Endothelial cell of umbilical vein (primary cell): ENCODE data around the gene LRP2. TPM values are rescaled to one million over a fixed set of nuclear protein-coding genes. Genes with fewer than 3 reads are reported as not detected.

Experiments
- BruUV-seq: library from RNA; stranded (reverse); fragments of 400-500 nt; replicated peaks from 2 replicates; lab custom pipeline; 2021; lab: Mats Ljungman, UMichigan
- CTCF ChIA-PET: fragments of 300-600, 350-600 bp; sonication (Branson Sonifier 250); formaldehyde crosslinking; loops from one replicate; lab custom pipeline; 2021; ENCODE audit warnings: antibody characterized with exemption, inconsistent platforms; lab: Charles Lee
- POLR2A ChIA-PET: fragments of 300-600, 350-600 bp; sonication (Branson Sonifier 250); formaldehyde crosslinking; loops from one replicate; lab custom pipeline; 2021; ENCODE audit warnings: antibody characterized with exemption, inconsistent platforms; lab: Charles Lee
- DNase-seq: peaks from one replicate; pipeline ENCODE4 v3.0.0-alpha.2; 2011; ENCODE audit warnings: low read depth, low spot score
- FAIRE-seq: peaks from 2 replicates; lab custom pipeline; 2011; peaks lifted over from hg19 to GRCh38; lab: Jason Lieb, UNC
- H2AFZ ChIP-seq: 2 replicates; pipeline ENCODE4 v1.6.0; 2012; ENCODE audit warnings: low read depth, low read length, control low read depth, inconsistent platforms
- H3K27ac ChIP-seq: 2 replicates; pipeline ENCODE4 v1.5.1; 2011; ENCODE audit warnings: low read depth, mild to moderate bottlenecking, control low read depth, low read length, moderate library complexity; ENCODE audit not compliant: insufficient read depth
- H3K27me3 ChIP-seq, 2 experiments: 2 replicates each; pipeline versions ENCODE4 v1.6.0 to v1.6.1; 2011; ENCODE audit warnings: low read length in 2 of 2, mixed read lengths in 1 of 2; ENCODE audit not compliant: control insufficient read depth in 2 of 2, insufficient read depth in 2 of 2
- H3K36me3 ChIP-seq, 2 experiments: 2 replicates in 1 of 2; 3 replicates in 1 of 2; pipeline ENCODE4 v1.5.1; 2011; ENCODE audit warnings: low read length in 2 of 2, mild to moderate bottlenecking in 1 of 2, moderate library complexity in 1 of 2; ENCODE audit not compliant: control insufficient read depth in 2 of 2, insufficient read depth in 2 of 2; ENCODE audit errors: extremely low read depth in 1 of 2
- H3K4me1 ChIP-seq: 3 replicates; pipeline ENCODE4 v1.5.1; 2011; ENCODE audit warnings: mild to moderate bottlenecking, low read length; ENCODE audit not compliant: control insufficient read depth, insufficient read depth; ENCODE audit errors: extremely low read depth
- H3K4me2 ChIP-seq: 2 replicates; pipeline ENCODE4 v1.6.1; 2011; ENCODE audit warnings: low read length, control low read depth, mixed read lengths; ENCODE audit not compliant: insufficient read depth
- H3K4me3 ChIP-seq, 3 experiments: fragments of 200-600 bp in 1 of 3; sonication (generic), shearing (Covaris generic) in 1 of 3; replicated peaks in 1 of 3; 2 replicates each; pipeline ENCODE4 v1.5.1; 2011 to 2016; ENCODE audit warnings: control low read depth in 3 of 3, low read length in 3 of 3, mild to moderate bottlenecking in 2 of 3, inconsistent platforms in 1 of 3, low read depth in 1 of 3, moderate library complexity in 1 of 3; ENCODE audit not compliant: insufficient read depth in 1 of 3
- H3K79me2 ChIP-seq: 2 replicates; pipeline ENCODE4 v1.6.0; 2012; ENCODE audit warnings: low read length, inconsistent platforms; ENCODE audit not compliant: control insufficient read depth, insufficient read depth
- H3K9ac ChIP-seq: replicated peaks from 2 replicates; pipeline ENCODE3; 2011; ENCODE audit warnings: low read length, control low read depth; ENCODE audit not compliant: insufficient read depth; ENCODE audit errors: extremely low read depth
- H3K9me1 ChIP-seq: replicated peaks from 3 replicates; pipeline ENCODE4 v1.6.0; 2011; ENCODE audit warnings: mild to moderate bottlenecking, low read length; ENCODE audit not compliant: control insufficient read depth, insufficient read depth; ENCODE audit errors: extremely low read depth
- H3K9me3 ChIP-seq: replicated peaks from 2 replicates; pipeline ENCODE4 v1.5.1; 2012; ENCODE audit warnings: low read length, inconsistent platforms; ENCODE audit not compliant: control insufficient read depth, insufficient read depth
- H4K20me1 ChIP-seq: replicated peaks from 2 replicates; pipeline ENCODE3; 2011; ENCODE audit warnings: mild to moderate bottlenecking, low read length; ENCODE audit not compliant: control insufficient read depth, insufficient read depth; ENCODE audit errors: extremely low read depth
- EZH2 ChIP-seq: IDR thresholded peaks from 2 replicates; pipeline ENCODE4 v1.6.1; 2012; ENCODE audit warnings: borderline replicate concordance, low read depth, mild to moderate bottlenecking, moderate library complexity, low read length, inconsistent platforms; ENCODE audit not compliant: severe bottlenecking
- FOS ChIP-seq: IDR thresholded peaks from 2 replicates; pipeline ENCODE4 v1.6.1; 2011; ENCODE audit warnings: mild to moderate bottlenecking, low read length, moderate library complexity, borderline replicate concordance; ENCODE audit not compliant: insufficient read depth
- GATA2 ChIP-seq: IDR thresholded peaks from 2 replicates; pipeline ENCODE4 v1.7.0; 2011; ENCODE audit warnings: low read depth, mild to moderate bottlenecking, moderate library complexity, mixed read lengths, low read length; ENCODE audit not compliant: insufficient read length, insufficient read depth
- JUN ChIP-seq: IDR thresholded peaks from 2 replicates; pipeline ENCODE4 v1.6.1; 2011; ENCODE audit warnings: borderline replicate concordance, low read depth; ENCODE audit not compliant: insufficient read length, insufficient read depth
- MYC ChIP-seq: IDR thresholded peaks from one replicate; pipeline ENCODE4 v1.6.1; 2011; ENCODE audit warnings: mild to moderate bottlenecking, low read depth, low read length
- POLR2A ChIP-seq: IDR thresholded peaks from 2 replicates; pipeline ENCODE4 v1.6.1; 2012; ENCODE audit warnings: low read depth, mild to moderate bottlenecking, control low read depth, low read length
- POLR2AphosphoS5 ChIP-seq: IDR thresholded peaks from 2 replicates; pipeline ENCODE4 v1.6.1; 2012; ENCODE audit warnings: low read depth, mild to moderate bottlenecking, control low read depth, low read length, moderate library complexity; ENCODE audit not compliant: insufficient read depth
- dilution Hi-C: fragments of 300-500 bp; cut with MboI; formaldehyde crosslinking; loops from one replicate; pipeline ENCODE4 v1.15.0; 2019; ENCODE audit warnings: low sequenced_read_pairs; ENCODE audit not compliant: extremely low pct_ligation_motif_present
- intact Hi-C: fragments of 100-400 bp; cut with micrococcal nuclease; formaldehyde crosslinking; loops from one replicate; pipeline ENCODE4 v1.10.0; 2022
- polyA plus RNA-seq, 4 experiments: library from polyadenylated mRNA; depleted of rRNA in 3 of 4; stranded (reverse) in 3 of 4; unstranded in 1 of 4; fragments of >200 nt; gene quantifications; 2 replicates each; pipeline versions ENCODE4 v1.2.1 to v1.2.3, GENCODE V29; 2011 to 2012; ENCODE audit warnings: missing spikeins in 1 of 4
- total RNA-seq: library from RNA; stranded (reverse); gene quantifications from 2 replicates; pipeline ENCODE4 v1.2.3, GENCODE V29; 2021
- TF ChIP-seq, protein P1 (sequence below), 2 donors: IDR thresholded peaks; 1 replicate in 1 of 2; 2 replicates in 1 of 2; pipeline ENCODE4 v1.5.1; 2011; ENCODE audit warnings: low read length in 2 of 2, mild to moderate bottlenecking in 2 of 2, moderate library complexity in 2 of 2, control low read depth in 1 of 2, inconsistent platforms in 1 of 2, low read depth in 1 of 2; ENCODE audit not compliant: insufficient read depth in 1 of 2; ENCODE audit errors: extremely low read depth in 1 of 2
- TF ChIP-seq, protein P2 (sequence below): IDR thresholded peaks from 2 replicates; pipeline ENCODE4 v1.6.1; 2011; ENCODE audit not compliant: insufficient read depth, insufficient read length

Gene LRP2
- total and polyA plus RNA-seq, 2 donors (not counting 3 experiments of a cell fraction or from before 2014, with no cell fraction given) = not detected

DNA sequence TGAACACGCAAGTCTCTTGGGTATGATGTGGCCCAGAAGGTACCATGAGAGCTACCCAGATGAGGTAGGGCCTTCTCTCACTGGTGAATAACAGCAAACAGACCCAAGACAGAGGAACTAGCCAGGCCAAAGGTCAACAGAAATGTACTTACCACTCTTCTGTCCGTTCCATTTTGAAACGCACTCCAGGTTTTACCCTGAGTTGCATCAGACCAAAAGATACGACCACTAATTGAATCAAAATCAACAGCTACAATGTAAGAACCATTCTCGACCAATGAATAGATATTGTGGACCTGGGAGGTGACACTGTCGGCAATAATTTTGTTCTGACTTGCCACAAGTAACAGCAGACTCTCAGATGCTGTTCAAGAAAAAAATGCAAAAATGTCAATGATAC, 124.4 kb downstream of the LRP2 start:
- no peak overlapping the region for H2AFZ ChIP-seq
- DNase-seq (no peak), FAIRE-seq (no peak)
- H3K9ac ChIP-seq = no peak overlapping the region
- intact Hi-C loops = no loop called here
- H3K79me2 ChIP-seq = no peaks in the 10 kb centered on the region
- H3K4me3 ChIP-seq = no peak overlapping the region
- H3K9me1 ChIP-seq = no peaks in the 10 kb centered on the region
- H3K4me2 ChIP-seq = no peak overlapping the region
- no peaks in the 10 kb centered on the region for H3K36me3 ChIP-seq
- no peaks in the 10 kb centered on the region for H3K9me3 ChIP-seq
- dilution Hi-C loops = no loop called here
- no peak overlapping the region for H3K27ac ChIP-seq
- CTCF ChIA-PET = interaction anchor here (0.9 to 1.7 kb wide), 3 partner anchors 8 to 16 kb away, joined by 3 to 8 read pairs (median 3); no protein-coding TSS in a partner anchor
- TF ChIP-seq JUN = no peak
- H3K27me3 ChIP-seq = peaks cover 2 to 6% of the 10 kb centered on the region in 2 experiments
- POLR2A ChIA-PET = no interaction called here
- H4K20me1 ChIP-seq = no peaks in the 10 kb centered on the region
- BruUV-seq = no TSS peak
- no peaks in the 10 kb centered on the region for H3K4me1 ChIP-seq

DNA sequence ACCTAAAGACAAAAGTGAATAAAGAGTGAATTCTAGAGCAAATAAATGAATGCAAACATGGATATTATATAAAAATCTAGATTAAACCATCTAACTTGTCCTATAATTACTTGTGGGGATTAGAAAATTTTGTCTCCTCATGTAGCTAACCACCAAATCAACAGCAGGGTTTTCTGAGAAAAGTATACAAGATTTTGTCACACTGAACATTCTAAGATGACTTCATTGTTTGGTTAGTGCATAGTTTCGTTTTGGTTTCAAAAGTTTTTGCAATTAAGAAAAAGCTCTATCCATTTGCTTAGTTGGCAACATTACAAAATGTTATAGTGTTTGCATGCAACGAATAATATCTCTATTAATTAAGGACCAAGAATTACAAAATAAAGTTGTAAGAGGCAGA, 125.0 kb downstream of the LRP2 start:
- no peak overlapping the region for H3K27ac ChIP-seq
- intact Hi-C loops (no loop called here), dilution Hi-C loops (no loop called here)
- peaks cover 2 to 6% of the 10 kb centered on the region in 2 experiments for H3K27me3 ChIP-seq
- H3K9me3 ChIP-seq = no peaks in the 10 kb centered on the region
- POLR2A ChIA-PET = no interaction called here
- H2AFZ ChIP-seq = no peak overlapping the region
- no peak overlapping the region for H3K4me2 ChIP-seq
- no peak for TF ChIP-seq POLR2AphosphoS5
- TF ChIP-seq, protein P1, sequence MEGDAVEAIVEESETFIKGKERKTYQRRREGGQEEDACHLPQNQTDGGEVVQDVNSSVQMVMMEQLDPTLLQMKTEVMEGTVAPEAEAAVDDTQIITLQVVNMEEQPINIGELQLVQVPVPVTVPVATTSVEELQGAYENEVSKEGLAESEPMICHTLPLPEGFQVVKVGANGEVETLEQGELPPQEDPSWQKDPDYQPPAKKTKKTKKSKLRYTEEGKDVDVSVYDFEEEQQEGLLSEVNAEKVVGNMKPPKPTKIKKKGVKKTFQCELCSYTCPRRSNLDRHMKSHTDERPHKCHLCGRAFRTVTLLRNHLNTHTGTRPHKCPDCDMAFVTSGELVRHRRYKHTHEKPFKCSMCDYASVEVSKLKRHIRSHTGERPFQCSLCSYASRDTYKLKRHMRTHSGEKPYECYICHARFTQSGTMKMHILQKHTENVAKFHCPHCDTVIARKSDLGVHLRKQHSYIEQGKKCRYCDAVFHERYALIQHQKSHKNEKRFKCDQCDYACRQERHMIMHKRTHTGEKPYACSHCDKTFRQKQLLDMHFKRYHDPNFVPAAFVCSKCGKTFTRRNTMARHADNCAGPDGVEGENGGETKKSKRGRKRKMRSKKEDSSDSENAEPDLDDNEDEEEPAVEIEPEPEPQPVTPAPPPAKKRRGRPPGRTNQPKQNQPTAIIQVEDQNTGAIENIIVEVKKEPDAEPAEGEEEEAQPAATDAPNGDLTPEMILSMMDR (IDR thresholded peaks at IDR 0.05; ENCODE audit: extremely low read depth in 1 of 2, insufficient read depth in 1 of 2, low read depth in 1 of 2, low read length in 2 of 2) = no peak
- TF ChIP-seq FOS = no peak
- TF ChIP-seq, protein P2, sequence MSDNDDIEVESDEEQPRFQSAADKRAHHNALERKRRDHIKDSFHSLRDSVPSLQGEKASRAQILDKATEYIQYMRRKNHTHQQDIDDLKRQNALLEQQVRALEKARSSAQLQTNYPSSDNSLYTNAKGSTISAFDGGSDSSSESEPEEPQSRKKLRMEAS = no peak
- TF ChIP-seq JUN = no peak
- no peak for TF ChIP-seq MYC
- no peak for TF ChIP-seq EZH2
- TF ChIP-seq POLR2A = no peak
- no peak for TF ChIP-seq GATA2
- no peak for DNase-seq
- CTCF ChIA-PET = interaction anchor here (0.9 to 1.2 kb wide), 2 partner anchors 9 to 10 kb away, joined by 3 read pairs; no protein-coding TSS in a partner anchor
- BruUV-seq = no TSS peak
- H3K36me3 ChIP-seq = no peaks in the 10 kb centered on the region
- no peaks in the 10 kb centered on the region for H3K9me1 ChIP-seq
- no peak for FAIRE-seq
- no peak overlapping the region for H3K4me3 ChIP-seq
- no peaks in the 10 kb centered on the region for H4K20me1 ChIP-seq
- H3K9ac ChIP-seq = no peak overlapping the region
- H3K79me2 ChIP-seq = no peaks in the 10 kb centered on the region
- H3K4me1 ChIP-seq = no peaks in the 10 kb centered on the region
